SU-DHL-6 (cell line): Measurements from ENCODE around the gene LMO7.

Experiments
- H2AFZ ChIP-seq: fragments of 200-600 bp; sonication (generic); 2 replicates; pipeline ENCODE4 v1.6.1; 2014; ENCODE audit warnings: low read depth, mild to moderate bottlenecking, moderate library complexity, mixed read lengths, antibody characterized with exemption, low read length; ENCODE audit not compliant: severe bottlenecking
- H3F3A ChIP-seq: fragments of 200-600 bp; shearing (Covaris generic); 2 replicates; pipeline ENCODE4 v1.6.0; 2016; ENCODE audit warnings: antibody characterized with exemption, mild to moderate bottlenecking; ENCODE audit not compliant: insufficient read depth
- H3K27ac ChIP-seq: fragments of 200-600 bp; sonication (generic); 2 replicates; pipeline ENCODE4 v1.5.1; 2016; ENCODE audit warnings: low read depth, mild to moderate bottlenecking, low read length, moderate library complexity, mixed read lengths
- H3K27me3 ChIP-seq: fragments of 200-600 bp; sonication (generic), shearing (Covaris generic); 2 replicates; pipeline ENCODE4 v1.6.0; 2014; ENCODE audit warnings: mild to moderate bottlenecking, low read length
- H3K36me3 ChIP-seq: fragments of 200-600 bp; sonication (generic); 2 replicates; pipeline ENCODE4 v1.6.1; 2014; ENCODE audit warnings: mild to moderate bottlenecking, low read length, mixed read lengths
- H3K4me2 ChIP-seq: fragments of 300-600, 200-600 bp; shearing (Covaris generic), sonication (generic); 2 replicates; pipeline ENCODE4 v1.6.0; 2014; ENCODE audit warnings: low read length, low read depth, mild to moderate bottlenecking; ENCODE audit not compliant: poor library complexity, severe bottlenecking
- H3K4me3 ChIP-seq: fragments of 200-600 bp; sonication (generic); 2 replicates; pipeline ENCODE4 v1.5.1; 2014; ENCODE audit warnings: antibody characterized with exemption, low read length, mild to moderate bottlenecking, mixed read lengths; ENCODE audit not compliant: insufficient read depth, poor library complexity, severe bottlenecking
- H3K79me2 ChIP-seq: fragments of 200-600 bp; sonication (generic); 2 replicates; pipeline ENCODE4 v1.6.1; 2014; ENCODE audit warnings: mild to moderate bottlenecking, low read length, moderate library complexity; ENCODE audit not compliant: insufficient read depth
- H3K9ac ChIP-seq: fragments of 200-600 bp; sonication (generic); 2 replicates; pipeline ENCODE4 v1.7.0; 2014; ENCODE audit warnings: mild to moderate bottlenecking, low read length
- H3K9me2 ChIP-seq: fragments of 200-600 bp; sonication (generic); replicated peaks from 2 replicates; pipeline ENCODE4 v1.6.1; 2014; ENCODE audit warnings: low read length; ENCODE audit not compliant: insufficient read depth
- H3K9me3 ChIP-seq: fragments of 200-600 bp; sonication (generic); 2 replicates; pipeline ENCODE4 v1.6.1; 2014; ENCODE audit warnings: low read length, mixed read lengths; ENCODE audit not compliant: insufficient read depth
- H4K20me1 ChIP-seq: fragments of 200-600 bp; sonication (generic); 2 replicates; pipeline ENCODE4 v1.6.1; 2014; ENCODE audit warnings: low read depth, mild to moderate bottlenecking, antibody characterized with exemption, low read length, moderate library complexity, mixed read lengths
- CTCF ChIP-seq: fragments of 200-600 bp; sonication (generic); IDR thresholded peaks from one replicate; pipeline ENCODE4 v1.5.1; 2017; ENCODE audit warnings: antibody characterized with exemption, mild to moderate bottlenecking, low read length, moderate library complexity; ENCODE audit not compliant: insufficient read depth, poor library complexity, severe bottlenecking
- EZH2phosphoT487 ChIP-seq: fragments of 200-600 bp; sonication (generic), shearing (Covaris generic); conservative IDR thresholded peaks from 2 replicates; pipeline ENCODE4 v1.6.1; 2018; ENCODE audit warnings: mild to moderate bottlenecking, antibody characterized with exemption, low read length, moderate library complexity, mixed read lengths

The LMO7 gene

GRCh38 chr13:75656425-75656989 is 20.4 kb downstream of the LMO7 start:
- no peaks in the 10 kb centered on the region for H3K9me3 ChIP-seq
- no peak overlapping the region for H3K4me3 ChIP-seq
- no peak overlapping the region for H2AFZ ChIP-seq
- H3K79me2 ChIP-seq, result peaks cover 98% of the 10 kb centered on the region
- H3K36me3 ChIP-seq, result peaks cover 17% of the 10 kb centered on the region
- peaks cover 11% of the 10 kb centered on the region; the same call in 1 of the 2 replicates for H3F3A ChIP-seq
- no peak overlapping the region for H3K9ac ChIP-seq
- TF ChIP-seq CTCF, result no peak
- no peak for TF ChIP-seq EZH2phosphoT487
- no peak overlapping the region for H3K27ac ChIP-seq
- H4K20me1 ChIP-seq, result no peaks in the 10 kb centered on the region
- no peaks in the 10 kb centered on the region for H3K9me2 ChIP-seq
- H3K4me2 ChIP-seq, result no peak overlapping the region
- no peaks in the 10 kb centered on the region for H3K27me3 ChIP-seq

- H3F3A ChIP-seq, result peaks cover 11% of the 10 kb centered on the region; the same call in 1 of the 2 replicates
- H3K79me2 ChIP-seq, result peaks cover 98% of the 10 kb centered on the region
These were observed 21.0 kb downstream of the LMO7 start for GRCh38 chr13:75657111-75657510.

DNA sequence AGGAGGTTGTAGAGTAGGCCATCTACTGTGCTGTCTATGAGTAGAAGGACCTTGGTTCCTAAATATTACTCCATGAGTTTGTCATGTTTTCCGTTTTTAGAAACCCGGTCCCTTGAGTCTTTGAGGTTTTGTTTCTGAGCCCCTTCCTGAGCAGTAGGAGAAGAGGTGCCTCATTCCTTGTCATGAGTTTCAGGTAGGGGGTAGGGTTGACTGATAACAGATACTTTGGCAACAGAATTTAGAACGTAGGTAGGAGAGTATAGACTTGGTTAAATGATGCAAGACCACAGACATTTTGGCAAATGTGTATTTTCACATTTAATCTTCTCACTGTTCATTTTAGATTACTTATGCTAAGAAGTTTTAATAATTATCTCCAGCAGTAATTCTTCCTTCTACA is 24.6 kb downstream of the LMO7 start:
- Histone ChIP-seq H3F3A (peaks cover 4% of the 10 kb centered on the region; the same call in 1 of the 2 replicates), H3K4me3 (no peak overlapping the region), H3K36me3 (peaks cover 15% of the 10 kb centered on the region), H3K9me2 (no peaks in the 10 kb centered on the region), H3K4me2 (peak overlapping the region; percentile 40), H3K27me3 (no peaks in the 10 kb centered on the region), H3K9me3 (no peaks in the 10 kb centered on the region), H3K79me2 (peaks cover 98% of the 10 kb centered on the region), H3K9ac (peak overlapping the region; percentile 15; the same call in 1 of the 2 replicates), H2AFZ (no peak overlapping the region), H4K20me1 (no peaks in the 10 kb centered on the region; the same call in 1 of the 2 replicates), H3K27ac (peak overlapping the region; percentile 44)
- TF ChIP-seq CTCF (no peak), EZH2phosphoT487 (no peak)

More at GRCh38 chr13:75657111-75657510, 21.0 kb downstream of the LMO7 start:
- Histone ChIP-seq H3K9me2 (no peaks in the 10 kb centered on the region), H3K9ac (no peak overlapping the region), H3K27me3 (no peaks in the 10 kb centered on the region), H3K36me3 (peaks cover 20% of the 10 kb centered on the region), H3K4me2 (no peak overlapping the region), H4K20me1 (no peaks in the 10 kb centered on the region), H2AFZ (no peak overlapping the region), H3K9me3 (no peaks in the 10 kb centered on the region), H3K4me3 (no peak overlapping the region), H3K27ac (no peak overlapping the region)
- TF ChIP-seq EZH2phosphoT487 (no peak), CTCF (no peak)
